Lower lobe of right lung (tissue), 2 donors: ENCODE measurements around the gene OGFR. TPM values are rescaled to one million over a fixed set of nuclear protein-coding genes. Genes with fewer than 3 reads are reported as not detected.

Source experiments
- ATAC-seq, 2 donors: fragments of 200-7000 bp; cut with Tn5 transposase; one replicate each; pipeline ENCODE4 v1.9.1; 2020 to 2022; ENCODE audit warnings: mild to moderate bottlenecking in 2 of 2, moderate library complexity in 2 of 2
- DNase-seq: peaks from one replicate; pipeline ENCODE4 v3.0.0-alpha.2; 2020
- H3K27ac ChIP-seq: fragments of 200-600 bp; one replicate; pipeline ENCODE4 v1.8.0; 2022
- H3K27me3 ChIP-seq: fragments of 200-600 bp; one replicate; pipeline ENCODE4 v1.8.0; 2022; ENCODE audit warnings: low read depth
- H3K36me3 ChIP-seq: fragments of 200-600 bp; one replicate; pipeline ENCODE4 v1.8.0; 2022; ENCODE audit warnings: mild to moderate bottlenecking
- H3K4me1 ChIP-seq: fragments of 200-600 bp; one replicate; pipeline ENCODE4 v1.8.0; 2022
- H3K4me3 ChIP-seq: fragments of 200-600 bp; one replicate; pipeline ENCODE4 v1.8.0; 2022; ENCODE audit warnings: mild to moderate bottlenecking
- H3K9me3 ChIP-seq: fragments of 200-600 bp; one replicate; pipeline ENCODE4 v1.8.0; 2022
- CTCF ChIP-seq: fragments of 200-600 bp; IDR thresholded peaks from one replicate; pipeline ENCODE4 v1.8.0; 2022; ENCODE audit warnings: antibody characterized with exemption, mild to moderate bottlenecking
- intact Hi-C: fragments of 100-400 bp; cut with DNase I; formaldehyde crosslinking; loops from one replicate; pipeline ENCODE4 v1.11.0; 2022
- total RNA-seq: library from RNA; stranded (reverse); fragmentation: NEBNext Ultra II Directional; extraction: Animal tissue kit (Norgen Biotek cat#: 25700); gene quantifications from one replicate; pipeline ENCODE4 v1.2.1, GENCODE V29; 2021
- donor health status: DM: no; HTN: yes; CAD: no; lungs with severe emphysema.

Gene OGFR
- total RNA-seq, 1 donor from 2014 or later = 69.4 TPM

- no peak for DNase-seq
- peak; percentile 11 to 46 for ATAC-seq
- Histone ChIP-seq H3K27ac (peak overlapping the region; percentile 60), H3K36me3 (no peaks in the 10 kb centered on the region), H3K4me3 (no peak overlapping the region), H3K4me1 (peaks cover 4% of the 10 kb centered on the region), H3K27me3 (no peaks in the 10 kb centered on the region), H3K9me3 (no peaks in the 10 kb centered on the region)
- TF ChIP-seq CTCF = no peak
- intact Hi-C loops = no loop called here
Observed at GRCh38 chr20:62776692-62777527, 27.7 kb upstream of the OGFR start.

- no peak overlapping the region for H3K4me3 ChIP-seq
- DNase-seq (no peak), ATAC-seq (no peak)
- TF ChIP-seq CTCF = no peak
- no peaks in the 10 kb centered on the region for H3K9me3 ChIP-seq
- intact Hi-C loops = no loop called here
- H3K27ac ChIP-seq = no peak overlapping the region
- H3K4me1 ChIP-seq = peaks cover 4% of the 10 kb centered on the region
- H3K27me3 ChIP-seq = no peaks in the 10 kb centered on the region
- no peaks in the 10 kb centered on the region for H3K36me3 ChIP-seq
Observed at GRCh38 chr20:62777528-62777830, 27.2 kb upstream of the OGFR start.

GRCh38 chr20:62778058-62778457 lies 26.6 kb upstream of the OGFR start:
- H3K27ac ChIP-seq = no peak overlapping the region
- no peak for ATAC-seq
- intact Hi-C loops = no loop called here
- no peaks in the 10 kb centered on the region for H3K36me3 ChIP-seq
- no peaks in the 10 kb centered on the region for H3K27me3 ChIP-seq
- no peak for DNase-seq
- H3K4me1 ChIP-seq = peaks cover 4% of the 10 kb centered on the region
- no peak for TF ChIP-seq CTCF
- H3K4me3 ChIP-seq = no peak overlapping the region
- H3K9me3 ChIP-seq = no peaks in the 10 kb centered on the region

- no peaks in the 10 kb centered on the region for H3K27me3 ChIP-seq
- no peaks in the 10 kb centered on the region for H3K36me3 ChIP-seq
- H3K9me3 ChIP-seq = no peaks in the 10 kb centered on the region
- DNase-seq (no peak), ATAC-seq (no peak)
- no peak overlapping the region for H3K27ac ChIP-seq
- intact Hi-C loops = no loop called here
- no peak for TF ChIP-seq CTCF
- peaks cover 4% of the 10 kb centered on the region for H3K4me1 ChIP-seq
- H3K4me3 ChIP-seq = no peak overlapping the region
Observed at GRCh38 chr20:62778601-62779416, 25.8 kb upstream of the OGFR start.

GRCh38 chr20:62779417-62779685 lies 25.3 kb upstream of the OGFR start:
- intact Hi-C loops = no loop called here
- no peak for TF ChIP-seq CTCF
- Histone ChIP-seq H3K4me3 (no peak overlapping the region), H3K27ac (no peak overlapping the region), H3K4me1 (peaks cover 4% of the 10 kb centered on the region), H3K9me3 (no peaks in the 10 kb centered on the region), H3K36me3 (no peaks in the 10 kb centered on the region), H3K27me3 (no peaks in the 10 kb centered on the region)
- ATAC-seq (no peak), DNase-seq (no peak)
